HepG2 (cell line): ENCODE data around the gene GMEB1. TPM values are rescaled to one million over a fixed set of nuclear protein-coding genes. Genes with fewer than 3 reads are reported as not detected.

ENCODE experiments used
- ATAC-seq: fragments of 200-7000 bp; cut with Tn5 transposase; 3 replicates; pipeline ENCODE4 v1.9.1; 2020; ENCODE audit warnings: mild to moderate bottlenecking, moderate library complexity
- BruUV-seq: library from RNA; stranded (reverse); fragments of 400-500 nt; replicated peaks from 2 replicates; lab custom pipeline; 2021; lab: Mats Ljungman, UMichigan
- CTCF ChIA-PET: fragments of 300-600 bp; formaldehyde crosslinking; extraction: SDS; loops from one replicate; lab custom pipeline; 2021; ENCODE audit warnings: low total read pairs, inconsistent platforms, low intra/inter-chr PET ratio; lab: Yijun Ruan, JAX
- POLR2A ChIA-PET: fragments of 350-600 bp; sonication (Branson Sonifier 250); formaldehyde crosslinking; loops from one replicate; lab custom pipeline; 2020; ENCODE audit warnings: antibody characterized with exemption, inconsistent platforms; lab: Yijun Ruan, JAX
- DNase-seq: peaks from one replicate; pipeline ENCODE4 v3.0.0-alpha.2; 2015; ENCODE audit warnings: low spot score
- FAIRE-seq: peaks from 3 replicates; lab custom pipeline; 2011; peaks lifted over from hg19 to GRCh38; lab: Jason Lieb, UNC
- H2AFZ ChIP-seq: one replicate; pipeline ENCODE4 v1.6.1; 2011; ENCODE audit warnings: low read length, inconsistent platforms
- H3K27ac ChIP-seq: fragments of 300-600 bp; 3 replicates; pipeline ENCODE4 v1.8.0; 2011; ENCODE audit warnings: mixed run types, mild to moderate bottlenecking, mixed read lengths, low read length, inconsistent platforms; ENCODE audit not compliant: insufficient read depth; ENCODE audit errors: extremely low read length
- H3K27me3 ChIP-seq, 2 experiments: fragments of 200-600 bp in 1 of 2; 2 replicates in 1 of 2; 3 replicates in 1 of 2; pipeline versions ENCODE4 v1.6.0 to v1.8.0; 2011; ENCODE audit warnings: low read length in 2 of 2, mild to moderate bottlenecking in 2 of 2, moderate library complexity in 2 of 2, inconsistent platforms in 1 of 2; ENCODE audit not compliant: insufficient read depth in 2 of 2, control insufficient read depth in 1 of 2
- H3K36me3 ChIP-seq, 2 experiments: fragments of 200-600 bp in 1 of 2; replicated peaks in 1 of 2; 2 replicates in 1 of 2; 3 replicates in 1 of 2; pipeline versions ENCODE4 v1.5.1 to v1.8.0; 2011; ENCODE audit warnings: low read length in 2 of 2, inconsistent platforms in 1 of 2; ENCODE audit not compliant: insufficient read depth in 2 of 2, control insufficient read depth in 1 of 2
- H3K4me1 ChIP-seq: 2 replicates; pipeline ENCODE4 v1.5.1; 2012; ENCODE audit warnings: low read length, inconsistent platforms; ENCODE audit not compliant: insufficient read depth
- H3K4me2 ChIP-seq: 2 replicates; pipeline ENCODE4 v1.6.0; 2011; ENCODE audit warnings: low read depth, low read length, inconsistent platforms
- H3K4me3 ChIP-seq, 3 experiments: fragments of 200-600 bp in 1 of 3; sonication (generic), shearing (Covaris generic) in 1 of 3; replicated peaks in 1 of 3; 2 replicates each; pipeline ENCODE4 v1.5.1; 2011 to 2016; ENCODE audit warnings: low read length in 3 of 3, inconsistent platforms in 2 of 3, low read depth in 2 of 3, mild to moderate bottlenecking in 2 of 3, control low read depth in 1 of 3, mixed read lengths in 1 of 3; ENCODE audit not compliant: insufficient read depth in 1 of 3
- H3K79me2 ChIP-seq: one replicate; pipeline ENCODE4 v1.6.1; 2011; ENCODE audit warnings: low read length, inconsistent platforms; ENCODE audit not compliant: insufficient read depth
- H3K9ac ChIP-seq: 2 replicates; pipeline ENCODE4 v1.6.0; 2011; ENCODE audit warnings: mild to moderate bottlenecking, low read depth, low read length, inconsistent platforms; ENCODE audit not compliant: insufficient read depth
- H3K9me3 ChIP-seq: 2 replicates; pipeline ENCODE4 v1.5.1; 2012; ENCODE audit warnings: mild to moderate bottlenecking, low read length
- H4K20me1 ChIP-seq: 2 replicates; pipeline ENCODE4 v1.6.0; 2011; ENCODE audit warnings: inconsistent platforms, mild to moderate bottlenecking, low read length, moderate library complexity; ENCODE audit not compliant: insufficient read depth
- RBFOX2 ChIP-seq: fragments of 200-400 bp; formaldehyde crosslinking; IDR thresholded peaks from 2 replicates; pipeline ENCODE4 v1.6.1; 2017; ENCODE audit warnings: low read depth, mild to moderate bottlenecking, low read length
- ZNF775 ChIP-seq: sonication (generic); formaldehyde crosslinking; IDR thresholded peaks from 2 replicates; pipeline ENCODE4 v1.4.0; 2020; ENCODE audit warnings: missing genetic modification reagents, mild to moderate bottlenecking, moderate library complexity, borderline replicate concordance
- WGBS: methylation state at CpG from one replicate; pipeline ENCODE4 v1.1.6; 2017; ENCODE audit warnings: low lambda C conversion rate; 5-methylcytosine and 5-hydroxymethylcytosine counted together
- in situ Hi-C: cut with HindIII; loops from 2 replicates; pipeline ENCODE4 v1.10.0; 2017; ENCODE audit warnings: low pct_unique_long_range_greater_than_20kb; ENCODE audit not compliant: extremely low pct_ligation_motif_present
- intact Hi-C: fragments of 100-400 bp; cut with micrococcal nuclease; formaldehyde crosslinking; loops from one replicate; pipeline ENCODE4 v1.10.0; 2022; ENCODE audit not compliant: unreplicated experiment
- polyA plus RNA-seq, 8 experiments: library from polyadenylated mRNA; depleted of rRNA in 3 of 8; stranded (reverse) in 7 of 8; unstranded in 1 of 8; fragments of >200 nt; fragmentation: Illumina TruSeq in 4 of 8; extraction: Trizol in 4 of 8; gene quantifications; 2 replicates each; pipeline versions ENCODE4 v1.2.1 to v1.2.3, GENCODE V29; 2011 to 2016; ENCODE audit warnings: low read depth in 4 of 8, missing spikeins in 1 of 8, mixed read lengths in 1 of 8; ENCODE audit not compliant: insufficient read depth in 1 of 8
- total RNA-seq, 5 experiments: library from RNA; depleted of rRNA; stranded (reverse); fragments of >200 nt; fragmentation: Illumina TruSeq; extraction: Trizol; gene quantifications; 2 replicates each; pipeline ENCODE4 v1.2.3, GENCODE V29; 2016; ENCODE audit warnings: low read depth in 1 of 5
- TF ChIP-seq, protein P1 (sequence below): fragments of 450-650 bp; IDR thresholded peaks from 2 replicates; pipeline ENCODE4 v1.6.1; 2017

The GMEB1 gene
- total and polyA plus RNA-seq, 2 of the 13 experiments (the other 11 are each of a cell fraction or from before 2014, with no cell fraction given), result 3.0 to 6.0 TPM

- WGBS, result 67% methylated on average over 2 of the region's 2 CpGs
- BruUV-seq, result TSS peak; percentile 9
- no peak overlapping the region for H3K9ac ChIP-seq
- peaks cover 93% of the 10 kb centered on the region for H4K20me1 ChIP-seq
- peaks cover 98% of the 10 kb centered on the region for H3K4me1 ChIP-seq
- no peak overlapping the region for H2AFZ ChIP-seq
- in situ Hi-C loops, result no loop called here
- ChIA-PET CTCF (no interaction called here), POLR2A (interaction anchor here (0.9 to 3.1 kb wide), 3 partner anchors 15 to 103 kb away, joined by 3 to 11 read pairs (median 3); partner anchors contain the start of genes RNU11 and YTHDF2)
- no peak overlapping the region for H3K4me3 ChIP-seq
- peaks cover 6 to 43% of the 10 kb centered on the region in 2 experiments; a peak in 4 of 5 replicates for H3K36me3 ChIP-seq
- DNase-seq (no peak), FAIRE-seq (no peak), ATAC-seq (no peak)
- H3K27ac ChIP-seq, result no peak overlapping the region
- peak; percentile 38; the same call in 1 of the 2 replicates for TF ChIP-seq RBFOX2
- TF ChIP-seq, protein P1, sequence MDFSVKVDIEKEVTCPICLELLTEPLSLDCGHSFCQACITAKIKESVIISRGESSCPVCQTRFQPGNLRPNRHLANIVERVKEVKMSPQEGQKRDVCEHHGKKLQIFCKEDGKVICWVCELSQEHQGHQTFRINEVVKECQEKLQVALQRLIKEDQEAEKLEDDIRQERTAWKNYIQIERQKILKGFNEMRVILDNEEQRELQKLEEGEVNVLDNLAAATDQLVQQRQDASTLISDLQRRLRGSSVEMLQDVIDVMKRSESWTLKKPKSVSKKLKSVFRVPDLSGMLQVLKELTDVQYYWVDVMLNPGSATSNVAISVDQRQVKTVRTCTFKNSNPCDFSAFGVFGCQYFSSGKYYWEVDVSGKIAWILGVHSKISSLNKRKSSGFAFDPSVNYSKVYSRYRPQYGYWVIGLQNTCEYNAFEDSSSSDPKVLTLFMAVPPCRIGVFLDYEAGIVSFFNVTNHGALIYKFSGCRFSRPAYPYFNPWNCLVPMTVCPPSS, result no peak
- H3K4me2 ChIP-seq, result no peak overlapping the region
- H3K9me3 ChIP-seq, result no peaks in the 10 kb centered on the region
- peaks cover 98% of the 10 kb centered on the region for H3K79me2 ChIP-seq
- H3K27me3 ChIP-seq, result no peaks in the 10 kb centered on the region
- intact Hi-C loops, result no loop called here
Measured at GRCh38 chr1:28751315-28752060, 82.9 kb downstream of the GMEB1 start.

GRCh38 chr1:28755701-28756100, 87.1 kb downstream of the GMEB1 start:
- Histone ChIP-seq H2AFZ (no peak overlapping the region), H3K9ac (no peak overlapping the region), H3K27ac (no peak overlapping the region), H3K4me3 (no peak overlapping the region), H3K36me3 (peaks cover 12 to 64% of the 10 kb centered on the region in 2 experiments), H3K9me3 (no peaks in the 10 kb centered on the region), H3K4me2 (no peak overlapping the region), H3K27me3 (no peaks in the 10 kb centered on the region), H4K20me1 (peaks cover 93% of the 10 kb centered on the region), H3K4me1 (peaks cover 61% of the 10 kb centered on the region), H3K79me2 (peaks cover 96% of the 10 kb centered on the region)
- intact Hi-C loops, result loop anchor here (5.0 kb wide), 1 partner anchor 113 kb away; the partner anchor contains the start of gene TAF12
- DNase-seq, result peak; percentile 13
- TSS peak; percentile 18 for BruUV-seq
- no peak; the same call in 2 of the 3 replicates for ATAC-seq
- no peak for FAIRE-seq
- in situ Hi-C loops, result no loop called here
- TF ChIP-seq ZNF775 (CRISPR knock-in tag) (no peak), RBFOX2 (0 out of 2 replicates have a peak, but pooled peaks have one; percentile 33)
- 59% methylated on average over 1 of the region's 1 CpG for WGBS
- ChIA-PET POLR2A (interaction anchor here (1.2 to 3.3 kb wide), 3 partner anchors 19 to 174 kb away, joined by 3 to 10 read pairs (median 7); partner anchors contain the start of genes RNU11 and YTHDF2), CTCF (no interaction called here)
